Natural killer cell (primary cell): ENCODE results near the gene PIGK. TPM values are rescaled to one million over a fixed set of nuclear protein-coding genes. Genes with fewer than 3 reads are reported as not detected.
"Not testable (repeated sequence)": the region's sequence is repeated elsewhere in the genome, so short reads cannot be mapped to it uniquely, and the experiment has no call there.

Experiments used
- ATAC-seq, 3 donors: fragments of 150-1000 bp in 2 of 3; fragments of 200-7000 bp in 1 of 3; cut with Tn5 transposase; 1 replicate in 1 of 3; 2 replicates in 2 of 3; pipeline ENCODE4 v1.10.0; 2021; ENCODE audit warnings: mild to moderate bottlenecking in 2 of 3, moderate library complexity in 2 of 3
- DNase-seq, 2 donors: peaks; one replicate each; pipeline versions ENCODE4 v3.0.0 to v3.0.0-alpha.2; 2013 to 2021; ENCODE audit warnings: mixed read lengths in 1 of 2
- H3K27ac ChIP-seq: one replicate; pipeline ENCODE4 v1.5.1; 2013; ENCODE audit warnings: mild to moderate bottlenecking, low read length
- H3K27me3 ChIP-seq: one replicate; pipeline ENCODE4 v1.6.1; 2013; ENCODE audit warnings: low read length; ENCODE audit not compliant: control insufficient read depth, insufficient read depth
- H3K36me3 ChIP-seq: one replicate; pipeline ENCODE4 v1.6.1; 2013; ENCODE audit warnings: low read length; ENCODE audit not compliant: control insufficient read depth, insufficient read depth
- H3K4me1 ChIP-seq: one replicate; pipeline ENCODE4 v1.6.1; 2013; ENCODE audit warnings: low read length; ENCODE audit not compliant: control insufficient read depth, insufficient read depth
- H3K4me3 ChIP-seq: one replicate; pipeline ENCODE4 v1.5.1; 2013; ENCODE audit warnings: low read length
- H3K9me3 ChIP-seq: one replicate; pipeline ENCODE4 v1.6.1; 2013; ENCODE audit warnings: low read length; ENCODE audit not compliant: control insufficient read depth, insufficient read depth
- H3K27ac Mint-ChIP-seq, 2 donors: one replicate each; pipeline ENCODE4 v1.8.0; 2022; ENCODE audit warnings: mild to moderate bottlenecking in 2 of 2, mixed read lengths in 2 of 2, moderate library complexity in 1 of 2
- H3K27me3 Mint-ChIP-seq, 2 donors: one replicate each; pipeline ENCODE4 v1.8.0; 2022; ENCODE audit warnings: low read depth in 2 of 2, mixed read lengths in 2 of 2
- H3K36me3 Mint-ChIP-seq: one replicate; pipeline ENCODE4 v1.8.0; 2022; ENCODE audit warnings: mixed read lengths
- H3K4me1 Mint-ChIP-seq, 2 donors: one replicate each; pipeline ENCODE4 v1.8.0; 2022; ENCODE audit warnings: mixed read lengths in 2 of 2
- H3K4me3 Mint-ChIP-seq: one replicate; pipeline ENCODE4 v1.8.0; 2022; ENCODE audit warnings: mild to moderate bottlenecking, moderate library complexity, mixed read lengths
- H3K9me3 Mint-ChIP-seq, 2 donors: one replicate each; pipeline ENCODE4 v1.8.0; 2022; ENCODE audit warnings: mixed read lengths in 2 of 2
- WGBS: methylation state at CpG from one replicate; pipeline ENCODE4 v1.1.7; 2013; ENCODE audit warnings: missing lambda C conversion rate; ENCODE audit not compliant: insufficient coverage; 5-methylcytosine and 5-hydroxymethylcytosine counted together
- intact Hi-C: fragments of 100-400 bp; cut with micrococcal nuclease; formaldehyde crosslinking; loops from one replicate; pipeline ENCODE4 v1.14.2; 2022
- total RNA-seq, 4 donors: library from RNA; stranded (reverse); fragments of 120-200 nt in 1 of 4; gene quantifications; one replicate each; pipeline versions ENCODE4 v1.2.3 to v1.2.4, GENCODE V29; 2013 to 2022
- TF ChIP-seq, protein P1 (sequence below): fragments of 200-600 bp; IDR thresholded peaks from one replicate; pipeline ENCODE4 v1.8.0; 2022; ENCODE audit warnings: antibody characterized with exemption

The PIGK gene
- total RNA-seq, 3 donors from 2014 or later (not counting 1 experiment from before 2014, with no cell fraction given): 25.4 to 29.9 (median 27.8) TPM

GRCh38 chr1:77164434-77164944 is 54.7 kb downstream of the PIGK start:
- H3K27ac Mint-ChIP-seq: no peak overlapping the region
- peaks cover 42% of the 10 kb centered on the region for H3K36me3 ChIP-seq

GRCh38 chr1:77159706-77160105 is 59.5 kb downstream of the PIGK start:
- H3K4me3 Mint-ChIP-seq, H3K4me1 ChIP-seq, H3K9me3 ChIP-seq, intact Hi-C loops, H3K4me3 ChIP-seq, H3K27me3 Mint-ChIP-seq, H3K4me1 Mint-ChIP-seq, ATAC-seq, H3K27ac Mint-ChIP-seq, H3K9me3 Mint-ChIP-seq, H3K27ac ChIP-seq, DNase-seq, H3K27me3 ChIP-seq: not testable (repeated sequence)
- peaks cover 19% of the 10 kb centered on the region for H3K36me3 Mint-ChIP-seq
- H3K36me3 ChIP-seq: peaks cover 45% of the 10 kb centered on the region
- 98% methylated on average over 3 of the region's 3 CpGs for WGBS

More at GRCh38 chr1:77164434-77164944, 54.7 kb downstream of the PIGK start:
- no peaks in the 10 kb centered on the region for H3K9me3 ChIP-seq
- DNase-seq (no peak), ATAC-seq (no peak)
- no peak overlapping the region for H3K27ac ChIP-seq
- no peaks in the 10 kb centered on the region for H3K4me1 Mint-ChIP-seq
- peaks cover 17% of the 10 kb centered on the region for H3K36me3 Mint-ChIP-seq
- H3K4me1 ChIP-seq: no peaks in the 10 kb centered on the region
- TF ChIP-seq, protein P1, sequence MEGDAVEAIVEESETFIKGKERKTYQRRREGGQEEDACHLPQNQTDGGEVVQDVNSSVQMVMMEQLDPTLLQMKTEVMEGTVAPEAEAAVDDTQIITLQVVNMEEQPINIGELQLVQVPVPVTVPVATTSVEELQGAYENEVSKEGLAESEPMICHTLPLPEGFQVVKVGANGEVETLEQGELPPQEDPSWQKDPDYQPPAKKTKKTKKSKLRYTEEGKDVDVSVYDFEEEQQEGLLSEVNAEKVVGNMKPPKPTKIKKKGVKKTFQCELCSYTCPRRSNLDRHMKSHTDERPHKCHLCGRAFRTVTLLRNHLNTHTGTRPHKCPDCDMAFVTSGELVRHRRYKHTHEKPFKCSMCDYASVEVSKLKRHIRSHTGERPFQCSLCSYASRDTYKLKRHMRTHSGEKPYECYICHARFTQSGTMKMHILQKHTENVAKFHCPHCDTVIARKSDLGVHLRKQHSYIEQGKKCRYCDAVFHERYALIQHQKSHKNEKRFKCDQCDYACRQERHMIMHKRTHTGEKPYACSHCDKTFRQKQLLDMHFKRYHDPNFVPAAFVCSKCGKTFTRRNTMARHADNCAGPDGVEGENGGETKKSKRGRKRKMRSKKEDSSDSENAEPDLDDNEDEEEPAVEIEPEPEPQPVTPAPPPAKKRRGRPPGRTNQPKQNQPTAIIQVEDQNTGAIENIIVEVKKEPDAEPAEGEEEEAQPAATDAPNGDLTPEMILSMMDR: no peak
- WGBS: 36% methylated on average over 4 of the region's 5 CpGs
- H3K4me3 Mint-ChIP-seq: no peak overlapping the region
- no peaks in the 10 kb centered on the region for H3K27me3 Mint-ChIP-seq
- H3K4me3 ChIP-seq: no peak overlapping the region
- no peaks in the 10 kb centered on the region for H3K9me3 Mint-ChIP-seq
- intact Hi-C loops: no loop called here
- H3K27me3 ChIP-seq: no peaks in the 10 kb centered on the region

GRCh38 chr1:77156214-77156613 is 63.0 kb downstream of the PIGK start:
- Histone ChIP-seq H3K4me1 (no peaks in the 10 kb centered on the region), H3K36me3 (peaks cover 16% of the 10 kb centered on the region), H3K4me3 (no peak overlapping the region), H3K27ac (no peak overlapping the region), H3K27me3 (no peaks in the 10 kb centered on the region), H3K9me3 (no peaks in the 10 kb centered on the region)
- DNase-seq (no peak), ATAC-seq (no peak)
- Mint-ChIP-seq H3K27ac (no peak overlapping the region), H3K36me3 (peaks cover 19% of the 10 kb centered on the region), H3K9me3 (no peaks in the 10 kb centered on the region), H3K4me3 (no peak overlapping the region), H3K4me1 (no peaks in the 10 kb centered on the region), H3K27me3 (no peaks in the 10 kb centered on the region)
- intact Hi-C loops: no loop called here
- TF ChIP-seq, protein P1: no peak

DNA sequence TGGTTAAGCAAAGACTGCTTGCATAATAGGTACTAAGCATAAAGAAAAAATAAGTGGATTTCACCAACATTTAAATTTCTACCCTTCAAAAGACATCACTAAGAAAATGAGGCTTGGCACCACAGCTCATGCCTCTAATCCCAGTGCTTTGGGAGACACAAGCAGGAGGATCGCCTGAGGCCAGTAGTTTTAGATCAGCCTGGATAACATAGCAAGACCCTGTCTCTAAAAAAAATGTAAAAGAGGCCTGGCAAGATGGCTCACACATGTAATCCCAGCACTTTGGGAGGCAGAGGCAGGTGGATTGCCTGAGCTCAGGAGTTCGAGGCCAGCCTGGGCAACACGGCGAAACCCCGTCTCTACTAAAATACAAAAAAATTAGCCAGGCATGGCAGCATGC is 73.0 kb downstream of the PIGK start:
- 93% methylated on average over 5 of the region's 5 CpGs for WGBS
- Histone ChIP-seq H3K27me3 (no peaks in the 10 kb centered on the region), H3K36me3 (no peaks in the 10 kb centered on the region), H3K27ac (no peak overlapping the region), H3K4me3 (no peak overlapping the region), H3K4me1 (no peaks in the 10 kb centered on the region), H3K9me3 (no peaks in the 10 kb centered on the region)
- TF ChIP-seq, protein P1: no peak
- no peaks in the 10 kb centered on the region for H3K36me3 Mint-ChIP-seq
- H3K9me3 Mint-ChIP-seq: no peaks in the 10 kb centered on the region
- intact Hi-C loops: loop anchor here (5.0 kb wide), 1 partner anchor 966 kb away; no protein-coding TSS in a partner anchor
- ATAC-seq (no peak), DNase-seq (no peak)
- H3K27ac Mint-ChIP-seq: no peak overlapping the region
- H3K4me1 Mint-ChIP-seq: peaks cover 0 to 5% of the 10 kb centered on the region in 2 donors
- no peaks in the 10 kb centered on the region for H3K27me3 Mint-ChIP-seq
- H3K4me3 Mint-ChIP-seq: no peak overlapping the region
